DLD1 (cell line): ENCODE measurements around the gene CBLN4.

ENCODE experiments used
- in situ Hi-C: cut with HindIII; loops from 2 replicates; pipeline ENCODE4 v1.10.0; 2017; ENCODE audit warnings: low sequenced_read_pairs

CBLN4 gene

GRCh38 chr20:55947701-55948100, 57.6 kb downstream of the CBLN4 start:
- in situ Hi-C loops: no loop called here
